T-cell (primary cell): ENCODE results near the gene IGLL5. TPM values are rescaled to one million over a fixed set of nuclear protein-coding genes. Genes with fewer than 3 reads are reported as not detected.
A peak's percentile ranks its signal among the peaks of the same experiment; 100 is the strongest.

Experiments
- ATAC-seq, 4 experiments: fragments of 200-7000 bp in 3 of 4; fragments of 150-1000 bp in 1 of 4; cut with Tn5 transposase; replicated peaks in 1 of 4; 1 replicate in 3 of 4; 2 replicates in 1 of 4; pipeline ENCODE4 v1.10.0; 2021; ENCODE audit warnings: moderate library complexity in 3 of 4, mild to moderate bottlenecking in 2 of 4, moderate number of reproducible peaks in 1 of 4
- CTCF ChIA-PET, 2 donors: fragments of 300-600 bp; sonication (Branson Sonifier 250); formaldehyde crosslinking; loops; one replicate each; lab custom pipeline; 2022; ENCODE audit warnings: antibody characterized with exemption in 2 of 2; lab: Charles Lee
- POLR2A ChIA-PET, 2 donors: fragments of 300-600 bp; sonication (Branson Sonifier 250); formaldehyde crosslinking; loops; one replicate each; lab custom pipeline; 2022; ENCODE audit warnings: antibody characterized with exemption in 2 of 2; lab: Charles Lee
- DNase-seq, 35 experiments: peaks; one replicate each; pipeline versions ENCODE4 v3.0.0 to v3.0.0-alpha.2; 2013 to 2023
- H3K27ac ChIP-seq: one replicate; pipeline ENCODE4 v1.5.1; 2013; ENCODE audit warnings: low read length
- H3K27me3 ChIP-seq, 2 experiments: replicated peaks in 1 of 2; 1 replicate in 1 of 2; 2 replicates in 1 of 2; pipeline versions ENCODE4 v1.6.1 to v1.7.0; 2013; ENCODE audit warnings: low read length in 1 of 2, mixed read lengths in 1 of 2; ENCODE audit not compliant: control insufficient read depth in 2 of 2, insufficient read depth in 2 of 2; ENCODE audit errors: extremely low read depth in 1 of 2
- H3K36me3 ChIP-seq, 2 donors: 1 replicate in 1 of 2; 2 replicates in 1 of 2; pipeline versions ENCODE4 v1.6.1 to v1.7.0; 2013; ENCODE audit warnings: low read length in 1 of 2; ENCODE audit not compliant: control insufficient read depth in 2 of 2, insufficient read depth in 1 of 2; ENCODE audit errors: extremely low read depth in 1 of 2
- H3K4me1 ChIP-seq, 2 experiments: 1 replicate in 1 of 2; 2 replicates in 1 of 2; pipeline versions ENCODE4 v1.6.1 to v1.7.0; 2013; ENCODE audit warnings: low read length in 2 of 2, mixed read lengths in 1 of 2; ENCODE audit not compliant: insufficient read depth in 2 of 2, control insufficient read depth in 1 of 2; ENCODE audit errors: extremely low read depth in 1 of 2
- H3K4me3 ChIP-seq, 2 donors: 1 replicate in 1 of 2; 2 replicates in 1 of 2; pipeline versions ENCODE4 v1.5.1 to v1.7.0; 2013; ENCODE audit warnings: mild to moderate bottlenecking in 2 of 2, low read length in 1 of 2, moderate library complexity in 1 of 2; ENCODE audit not compliant: control insufficient read depth in 1 of 2; ENCODE audit errors: extremely low read depth in 1 of 2
- H3K9me3 ChIP-seq: 2 replicates; pipeline ENCODE4 v1.7.0; 2013
- H3K27ac Mint-ChIP-seq, 2 donors: one replicate each; pipeline ENCODE4 v1.8.0; 2020 to 2021; ENCODE audit warnings: mild to moderate bottlenecking in 2 of 2, mixed read lengths in 2 of 2
- H3K27me3 Mint-ChIP-seq, 2 donors: one replicate each; pipeline ENCODE4 v1.8.0; 2021 to 2022; ENCODE audit warnings: mixed read lengths in 2 of 2
- H3K36me3 Mint-ChIP-seq: one replicate; pipeline ENCODE4 v1.8.0; 2021; ENCODE audit warnings: mixed read lengths
- H3K4me1 Mint-ChIP-seq, 3 donors: one replicate each; pipeline ENCODE4 v1.8.0; 2020 to 2022; ENCODE audit warnings: mixed read lengths in 3 of 3, mild to moderate bottlenecking in 1 of 3
- H3K4me3 Mint-ChIP-seq, 3 donors: one replicate each; pipeline ENCODE4 v1.8.0; 2020 to 2022; ENCODE audit warnings: mild to moderate bottlenecking in 3 of 3, mixed read lengths in 3 of 3, moderate library complexity in 3 of 3
- H3K9me3 Mint-ChIP-seq, 3 donors: one replicate each; pipeline ENCODE4 v1.8.0; 2020 to 2022; ENCODE audit warnings: mixed read lengths in 3 of 3
- WGBS: methylation state at CpG from one replicate; pipeline ENCODE4 v1.1.5; 2013; ENCODE audit warnings: missing lambda C conversion rate; ENCODE audit not compliant: insufficient coverage; 5-methylcytosine and 5-hydroxymethylcytosine counted together
- total RNA-seq, 35 experiments: library from RNA in 6 of 35; stranded (reverse) in 6 of 35; fragments of 120-200 nt in 1 of 35; gene quantifications; one replicate each; pipeline versions ENCODE4 v1.2.1 to v1.2.4 and lab custom pipeline; 2013 to 2026

The IGLL5 gene
- total RNA-seq, 5 donors from 2014 or later (not counting 1 experiment from before 2014, with no cell fraction given): 0.35 to 2.9 (median 2.1) TPM

GRCh38 chr22:22929381-22930221, 42.0 kb downstream of the IGLL5 start:
- H3K4me3 Mint-ChIP-seq: no peak overlapping the region

GRCh38 chr22:22930222-22930497, 42.5 kb downstream of the IGLL5 start:
- Histone ChIP-seq H3K27me3 (peaks cover 0 to 22% of the 10 kb centered on the region in 2 experiments), H3K4me1 (peaks cover 5 to 35% of the 10 kb centered on the region in 2 experiments), H3K36me3 (no peaks in the 10 kb centered on the region), H3K4me3 (no peak overlapping the region), H3K27ac (no peak overlapping the region), H3K9me3 (no peaks in the 10 kb centered on the region)
- H3K27me3 Mint-ChIP-seq: no peaks in the 10 kb centered on the region
- ChIA-PET CTCF (no interaction called here), POLR2A (no interaction called here)
- H3K4me1 Mint-ChIP-seq: peaks cover 17 to 43% (median 18%) of the 10 kb centered on the region in 3 donors
- 100% methylated on average over 2 of the region's 3 CpGs for WGBS
- no peaks in the 10 kb centered on the region for H3K9me3 Mint-ChIP-seq
- H3K27ac Mint-ChIP-seq: no peak overlapping the region
- H3K36me3 Mint-ChIP-seq: no peaks in the 10 kb centered on the region
- no peak overlapping the region for H3K4me3 Mint-ChIP-seq
- DNase-seq (no peak), ATAC-seq (no peak)

More at GRCh38 chr22:22929381-22930221, 42.0 kb downstream of the IGLL5 start:
- DNase-seq (no peak), ATAC-seq (no peak)
- H3K36me3 Mint-ChIP-seq: no peaks in the 10 kb centered on the region
- H3K9me3 ChIP-seq: no peaks in the 10 kb centered on the region
- no peak overlapping the region for H3K27ac Mint-ChIP-seq
- H3K27me3 Mint-ChIP-seq: no peaks in the 10 kb centered on the region
- POLR2A ChIA-PET: no interaction called here
- WGBS: 85% methylated on average over 11 of the region's 16 CpGs
- H3K9me3 Mint-ChIP-seq: no peaks in the 10 kb centered on the region
- peaks cover 5 to 35% of the 10 kb centered on the region in 2 experiments for H3K4me1 ChIP-seq
- peak overlapping the region; percentile 23 for H3K27ac ChIP-seq
- H3K4me1 Mint-ChIP-seq: peaks cover 17 to 45% (median 18%) of the 10 kb centered on the region in 3 donors
- no peak overlapping the region for H3K4me3 ChIP-seq
- H3K27me3 ChIP-seq: peaks cover 0 to 22% of the 10 kb centered on the region in 2 experiments
- H3K36me3 ChIP-seq: no peaks in the 10 kb centered on the region
- CTCF ChIA-PET: no interaction called here

- POLR2A ChIA-PET: no interaction called here
- no peak overlapping the region for H3K27ac Mint-ChIP-seq
- no peak overlapping the region for H3K27ac ChIP-seq
Observed at GRCh38 chr22:22930571-22931556, 43.2 kb downstream of the IGLL5 start.

DNA sequence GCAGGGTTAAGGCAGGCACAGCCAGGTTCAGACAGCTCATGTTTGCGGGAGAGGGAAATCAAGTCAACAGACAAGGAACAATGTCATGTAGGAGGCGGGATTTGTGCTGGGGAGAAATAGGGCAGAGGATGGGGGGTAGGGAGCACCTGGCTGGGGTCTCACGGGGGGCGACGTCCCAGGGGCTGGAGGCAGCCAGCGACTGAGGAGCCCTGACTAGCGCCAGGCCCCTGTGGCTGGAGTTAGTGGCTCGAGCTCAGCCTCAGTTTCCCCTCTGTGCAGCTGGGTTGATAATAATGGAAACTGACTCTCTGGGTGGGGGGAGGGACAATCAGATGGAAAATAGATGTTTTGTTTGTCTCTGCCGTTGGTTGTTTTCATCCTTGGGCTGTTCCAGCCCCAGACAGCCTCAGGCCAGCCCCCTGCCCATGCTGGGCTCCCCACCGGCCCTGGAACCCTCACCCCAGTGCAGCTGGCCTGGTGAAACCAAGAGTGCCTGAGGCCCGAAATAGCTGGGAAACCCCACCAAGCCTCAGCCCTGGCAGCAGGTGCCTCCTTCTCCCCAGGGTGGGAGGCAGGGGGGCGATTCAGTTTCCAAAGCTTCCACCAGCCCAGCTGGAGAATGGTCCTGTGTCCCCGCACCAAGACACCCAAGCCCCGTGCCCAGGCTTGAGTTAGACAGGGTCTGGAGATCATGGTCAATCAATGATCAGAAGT, 44.1 kb downstream of the IGLL5 start:
- no peak overlapping the region for H3K4me3 Mint-ChIP-seq
- ChIA-PET CTCF (no interaction called here), POLR2A (no interaction called here)
- H3K4me1 Mint-ChIP-seq: peaks cover 17 to 36% (median 18%) of the 10 kb centered on the region in 3 donors
- H3K9me3 Mint-ChIP-seq: no peaks in the 10 kb centered on the region
- no peaks in the 10 kb centered on the region for H3K27me3 Mint-ChIP-seq
- H3K27ac ChIP-seq: no peak overlapping the region
- DNase-seq: no peak
- ATAC-seq: no peak
- WGBS: 83% methylated on average over 11 of the region's 14 CpGs
- no peak overlapping the region for H3K4me3 ChIP-seq
- peaks cover 0 to 19% of the 10 kb centered on the region in 2 experiments for H3K27me3 ChIP-seq
- H3K27ac Mint-ChIP-seq: no peak overlapping the region
- H3K36me3 Mint-ChIP-seq: no peaks in the 10 kb centered on the region
- peaks cover 5 to 27% of the 10 kb centered on the region in 2 experiments for H3K4me1 ChIP-seq
- H3K9me3 ChIP-seq: no peaks in the 10 kb centered on the region
- H3K36me3 ChIP-seq: no peaks in the 10 kb centered on the region

More at GRCh38 chr22:22930571-22931556, 43.2 kb downstream of the IGLL5 start:
- WGBS: 77% methylated on average over 7 of the region's 9 CpGs
- H3K9me3 ChIP-seq: no peaks in the 10 kb centered on the region
- Mint-ChIP-seq H3K4me3 (no peak overlapping the region), H3K27me3 (no peaks in the 10 kb centered on the region), H3K4me1 (peaks cover 17 to 42% (median 18%) of the 10 kb centered on the region in 3 donors), H3K36me3 (no peaks in the 10 kb centered on the region), H3K9me3 (no peaks in the 10 kb centered on the region)
- peaks cover 5 to 35% of the 10 kb centered on the region in 2 experiments for H3K4me1 ChIP-seq
- ATAC-seq (no peak), DNase-seq (no peak)
- CTCF ChIA-PET: no interaction called here
- peaks cover 0 to 22% of the 10 kb centered on the region in 2 experiments for H3K27me3 ChIP-seq
- no peak overlapping the region for H3K4me3 ChIP-seq
- no peaks in the 10 kb centered on the region for H3K36me3 ChIP-seq

GRCh38 chr22:22932512-22932941, 44.9 kb downstream of the IGLL5 start:
- no peak overlapping the region for H3K27ac ChIP-seq
- H3K9me3 ChIP-seq: no peaks in the 10 kb centered on the region
- Mint-ChIP-seq H3K36me3 (no peaks in the 10 kb centered on the region), H3K9me3 (no peaks in the 10 kb centered on the region), H3K4me1 (peaks cover 17 to 32% (median 18%) of the 10 kb centered on the region in 3 donors), H3K27ac (no peak overlapping the region), H3K27me3 (no peaks in the 10 kb centered on the region), H3K4me3 (no peak overlapping the region)
- no peaks in the 10 kb centered on the region for H3K36me3 ChIP-seq
- WGBS: 61% methylated on average over 2 of the region's 6 CpGs
- ChIA-PET POLR2A (no interaction called here), CTCF (interaction anchor here in 1 of 2 donors (0.6 kb wide), 1 partner anchor 694 kb away, joined by 3 read pairs; no protein-coding TSS in a partner anchor)
- H3K4me1 ChIP-seq: peaks cover 5 to 20% of the 10 kb centered on the region in 2 experiments
- no peak overlapping the region for H3K4me3 ChIP-seq
- DNase-seq: no peak
- ATAC-seq: no peak
- H3K27me3 ChIP-seq: peaks cover 0 to 13% of the 10 kb centered on the region in 2 experiments
